Activated naive CD8-positive, alpha-beta T cell treated with anti-CD3 and anti-CD28 coated beads, Interleukin-2, amount 50 U/mL, for 24 hours (primary cell): ENCODE measurements around the gene MAZ.
"Not testable (repeated sequence)": the region's sequence is repeated elsewhere in the genome, so short reads cannot be mapped to it uniquely, and the experiment has no call there.

Source experiments
- ATAC-seq: fragments of 150-1000 bp; cut with Tn5 transposase; one replicate; pipeline ENCODE4 v1.10.0; 2021
- DNase-seq: peaks from one replicate; pipeline ENCODE4 v3.0.0; 2021
- H3K27ac Mint-ChIP-seq: one replicate; pipeline ENCODE4 v1.8.0; 2021; ENCODE audit warnings: mild to moderate bottlenecking, mixed read lengths
- H3K27me3 Mint-ChIP-seq: one replicate; pipeline ENCODE4 v1.8.0; 2021; ENCODE audit warnings: mixed read lengths
- H3K36me3 Mint-ChIP-seq: one replicate; pipeline ENCODE4 v1.8.0; 2021; ENCODE audit warnings: low read depth, mixed read lengths
- H3K4me1 Mint-ChIP-seq: one replicate; pipeline ENCODE4 v1.8.0; 2021; ENCODE audit warnings: mixed read lengths
- H3K4me3 Mint-ChIP-seq: one replicate; pipeline ENCODE4 v1.8.0; 2021; ENCODE audit warnings: mild to moderate bottlenecking, moderate library complexity, mixed read lengths
- H3K9me3 Mint-ChIP-seq: one replicate; pipeline ENCODE4 v1.8.0; 2021; ENCODE audit warnings: mixed read lengths

MAZ gene

DNA sequence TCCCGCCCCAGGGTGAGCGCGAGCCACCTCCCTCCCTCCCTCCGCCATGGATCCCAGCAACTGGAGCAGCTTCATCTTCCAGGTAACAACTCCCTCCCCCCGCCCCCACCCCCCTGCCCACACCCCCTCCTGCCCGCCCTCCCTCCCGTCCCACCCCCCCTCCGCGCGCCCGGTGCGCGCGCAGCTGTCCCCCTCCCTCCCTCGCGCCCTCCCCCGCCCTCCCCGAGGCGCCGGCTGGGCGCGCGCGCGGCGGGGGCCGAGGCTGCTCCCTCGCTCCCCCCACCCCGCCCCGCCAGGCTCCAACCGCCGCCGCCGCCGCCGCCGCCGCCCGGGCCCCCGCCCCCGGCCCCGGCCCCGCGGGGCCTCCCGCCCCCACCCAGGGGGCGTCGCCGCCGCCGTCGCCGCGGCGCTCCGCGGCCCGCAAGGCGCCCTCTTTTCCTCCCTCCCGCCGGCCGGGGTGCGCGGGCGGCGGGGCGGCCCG, at the start of gene MAZ:
Gene MAZ, plus strand, starts transcription at position 431 of the 481 bp plus-strand sequence. CDS start 173 bp downstream, outside the sequence.
- DNase-seq (peak; percentile 80), ATAC-seq (no peak)
- Mint-ChIP-seq H3K9me3 (no peaks in the 10 kb centered on the region), H3K4me1 (peaks cover 50% of the 10 kb centered on the region), H3K27ac (peak within 1 kb of the TSS; percentile 99), H3K4me3 (peak within 1 kb of the TSS; percentile 97), H3K36me3 (peaks cover 58% of the 10 kb centered on the region), H3K27me3 (no peaks in the 10 kb centered on the region)

DNA sequence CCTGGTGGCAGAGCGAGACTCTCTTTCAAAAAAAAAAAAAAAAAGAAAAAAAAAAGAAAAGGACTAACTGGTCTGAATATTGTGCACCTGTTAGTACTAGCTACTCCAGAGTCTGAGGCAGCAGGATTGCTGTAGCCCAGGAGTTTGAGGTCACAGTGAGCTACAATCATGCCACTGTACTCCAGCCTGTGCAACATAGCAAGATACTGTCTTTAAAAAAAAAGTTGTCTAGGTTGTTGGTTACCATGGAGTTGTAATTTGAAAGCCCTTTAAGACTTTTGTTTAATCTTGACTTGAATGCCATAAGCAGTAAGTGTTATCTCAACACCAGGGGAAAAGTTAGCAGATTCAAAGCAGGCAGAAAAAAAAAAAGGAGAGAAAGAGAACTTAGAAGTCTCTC, 49.7 kb upstream of the MAZ start:
- Mint-ChIP-seq H3K27me3 (no peaks in the 10 kb centered on the region), H3K9me3 (no peaks in the 10 kb centered on the region), H3K4me1 (peaks cover 25% of the 10 kb centered on the region), H3K36me3 (no peaks in the 10 kb centered on the region), H3K4me3 (no peak overlapping the region), H3K27ac (no peak overlapping the region)
- ATAC-seq (no peak), DNase-seq (no peak)

DNA sequence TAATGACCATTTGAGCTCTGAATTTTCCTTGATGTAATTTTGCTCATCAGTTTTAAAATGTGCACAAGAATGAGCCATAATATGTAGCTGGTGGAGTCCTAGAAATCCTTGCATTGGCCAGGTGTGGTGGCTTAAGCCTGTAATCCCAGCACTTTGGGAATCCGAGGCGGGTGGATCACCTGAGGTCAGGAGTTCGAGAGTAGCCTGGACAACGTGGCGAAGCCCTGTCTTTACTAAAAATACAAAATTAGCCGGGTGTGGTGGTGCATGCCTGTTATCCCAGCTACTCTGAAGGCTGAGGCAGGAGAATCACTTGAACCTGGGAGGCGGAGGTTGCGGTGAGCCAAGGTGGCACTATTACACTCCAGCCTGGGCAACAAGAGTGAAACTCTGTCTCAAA, 49.2 kb upstream of the MAZ start:
- H3K4me3 Mint-ChIP-seq, H3K9me3 Mint-ChIP-seq, ATAC-seq, H3K36me3 Mint-ChIP-seq, DNase-seq, H3K27ac Mint-ChIP-seq, H3K27me3 Mint-ChIP-seq: not testable (repeated sequence)
- H3K4me1 Mint-ChIP-seq = peaks cover 24% of the 10 kb centered on the region

DNA sequence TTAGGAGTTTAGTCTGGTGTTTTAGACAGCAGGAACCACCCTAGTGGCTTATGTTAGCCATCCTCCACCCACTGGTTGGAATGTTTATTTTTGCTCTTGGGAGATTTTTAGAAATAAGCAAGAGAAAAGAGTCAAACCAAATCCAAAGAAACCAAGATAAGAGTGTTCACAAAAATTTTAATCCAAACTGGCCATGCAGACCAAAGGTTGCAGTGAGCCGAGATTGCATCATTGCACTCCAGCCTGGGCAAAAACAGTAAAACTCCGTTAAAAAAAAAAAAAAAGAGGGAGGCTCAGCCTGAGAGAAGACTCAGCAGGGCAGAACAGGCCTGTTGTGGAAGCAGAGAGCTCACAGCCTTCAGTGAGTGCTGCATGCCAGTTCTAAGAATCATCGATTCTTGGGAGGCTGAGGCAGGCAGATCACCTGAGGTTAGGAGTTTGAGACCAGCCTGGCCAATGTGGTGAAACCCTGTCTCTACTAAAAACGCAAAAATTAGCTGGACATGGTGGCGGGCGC, 48.3 kb upstream of the MAZ start:
- DNase-seq (no peak), ATAC-seq (no peak)
- H3K27me3 Mint-ChIP-seq = no peaks in the 10 kb centered on the region
- H3K36me3 Mint-ChIP-seq = no peaks in the 10 kb centered on the region
- no peak overlapping the region for H3K4me3 Mint-ChIP-seq
- no peak overlapping the region for H3K27ac Mint-ChIP-seq
- peaks cover 24% of the 10 kb centered on the region for H3K4me1 Mint-ChIP-seq
- no peaks in the 10 kb centered on the region for H3K9me3 Mint-ChIP-seq

DNA sequence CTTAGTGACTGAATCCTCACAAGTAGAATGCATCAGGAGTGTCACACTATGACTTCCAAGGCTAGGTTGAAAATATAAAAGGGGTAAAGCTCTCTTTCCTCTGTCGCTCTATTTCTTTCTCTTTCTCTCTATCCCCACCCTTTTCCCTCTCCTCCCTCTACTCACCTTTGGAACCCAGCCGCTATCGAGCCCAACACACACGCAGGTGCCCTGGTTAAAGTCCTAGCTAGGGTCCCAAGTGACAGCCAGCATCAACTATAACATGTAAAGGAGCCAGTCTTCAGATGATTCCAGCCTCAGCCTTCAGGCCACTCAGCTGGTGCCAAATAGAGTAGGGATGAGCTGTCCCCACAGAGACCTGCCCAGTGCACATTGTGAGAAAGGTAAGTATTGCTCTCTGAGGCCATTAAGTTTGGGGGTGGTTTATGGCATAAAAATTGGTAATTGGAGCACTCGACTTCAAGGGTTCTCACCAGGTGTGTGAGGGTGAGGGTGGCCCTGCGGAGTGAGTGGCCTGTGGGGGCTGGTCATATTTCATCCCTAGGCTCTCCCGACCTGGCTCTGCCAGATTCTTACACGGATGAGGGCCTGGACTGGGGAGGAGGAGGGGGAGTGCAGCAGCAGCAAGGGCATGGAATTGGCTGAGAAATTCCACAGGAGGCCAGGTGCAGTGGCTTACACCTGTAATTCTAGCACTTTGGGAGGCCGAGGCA, 45.6 kb upstream of the MAZ start:
- no peaks in the 10 kb centered on the region for H3K36me3 Mint-ChIP-seq
- ATAC-seq (no peak), DNase-seq (no peak)
- no peak overlapping the region for H3K27ac Mint-ChIP-seq
- H3K27me3 Mint-ChIP-seq = no peaks in the 10 kb centered on the region
- H3K4me3 Mint-ChIP-seq = no peak overlapping the region
- peaks cover 12% of the 10 kb centered on the region for H3K4me1 Mint-ChIP-seq
- no peaks in the 10 kb centered on the region for H3K9me3 Mint-ChIP-seq

DNA sequence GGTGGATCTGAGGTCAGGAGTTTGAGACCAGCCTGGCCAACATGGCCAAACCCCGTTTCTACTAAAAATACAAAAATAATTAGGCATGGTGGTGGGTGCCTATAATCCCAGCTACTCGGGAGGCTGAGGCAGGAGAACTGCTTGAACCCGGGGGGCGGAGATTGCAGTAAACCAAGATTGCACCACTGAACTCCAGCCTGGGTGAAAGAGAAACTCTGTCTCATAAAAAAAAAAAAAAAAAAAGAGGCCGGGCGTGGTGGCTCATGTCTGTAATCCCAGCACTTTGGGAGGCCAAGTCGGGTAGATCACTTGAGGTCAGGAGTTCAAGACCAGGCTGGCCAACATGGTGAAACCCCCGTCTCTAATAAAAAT, 45.1 kb upstream of the MAZ start:
- peaks cover 12% of the 10 kb centered on the region for H3K4me1 Mint-ChIP-seq
- H3K36me3 Mint-ChIP-seq, H3K9me3 Mint-ChIP-seq, H3K4me3 Mint-ChIP-seq, H3K27ac Mint-ChIP-seq, ATAC-seq, H3K27me3 Mint-ChIP-seq, DNase-seq: not testable (repeated sequence)

DNA sequence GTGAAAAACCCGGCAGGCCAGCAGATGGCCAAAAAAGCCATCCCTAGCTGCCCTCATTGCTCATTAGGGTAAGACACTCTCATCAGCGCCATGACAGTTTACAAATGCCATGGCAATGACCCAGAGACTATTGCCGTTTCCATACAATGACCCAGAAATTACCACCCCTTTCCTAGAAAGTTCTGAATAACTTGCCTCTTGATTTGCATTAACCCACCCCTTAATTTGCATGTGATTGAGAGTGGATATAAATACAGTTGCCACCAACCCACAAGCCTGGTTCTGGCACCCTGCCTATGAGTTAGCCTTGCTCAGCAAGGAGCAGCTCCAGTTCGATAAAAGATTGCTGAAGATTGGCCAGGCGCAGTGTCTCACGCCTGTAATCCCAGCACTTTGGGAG, 44.4 kb upstream of the MAZ start:
- DNase-seq = no peak
- Mint-ChIP-seq H3K9me3 (no peaks in the 10 kb centered on the region), H3K27ac (no peak overlapping the region), H3K27me3 (no peaks in the 10 kb centered on the region), H3K36me3 (no peaks in the 10 kb centered on the region), H3K4me3 (no peak overlapping the region), H3K4me1 (peaks cover 6% of the 10 kb centered on the region)
- ATAC-seq = no peak

DNA sequence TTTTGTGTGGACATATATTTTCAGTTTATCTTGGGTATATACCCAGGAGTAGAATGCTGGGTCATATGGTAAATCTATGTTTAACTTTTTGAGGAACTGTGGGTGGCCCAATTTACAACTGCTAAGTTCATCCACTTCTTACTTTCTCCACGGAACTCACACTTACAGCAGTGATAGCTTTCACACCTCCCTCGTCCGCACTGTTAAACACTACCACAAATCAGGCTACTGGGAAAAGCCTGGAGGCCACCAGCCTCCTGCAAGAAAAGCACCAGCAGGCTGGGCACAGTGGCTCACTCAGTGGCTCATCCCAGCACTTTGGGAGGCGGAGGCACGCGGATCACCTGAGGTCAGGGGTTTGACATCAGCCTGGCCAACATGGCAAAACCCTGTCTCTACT, 43.0 kb upstream of the MAZ start:
- DNase-seq (no peak), ATAC-seq (no peak)
- H3K4me3 Mint-ChIP-seq = no peak overlapping the region
- no peaks in the 10 kb centered on the region for H3K9me3 Mint-ChIP-seq
- no peak overlapping the region for H3K27ac Mint-ChIP-seq
- no peaks in the 10 kb centered on the region for H3K36me3 Mint-ChIP-seq
- no peaks in the 10 kb centered on the region for H3K27me3 Mint-ChIP-seq
- peaks cover 4% of the 10 kb centered on the region for H3K4me1 Mint-ChIP-seq

DNA sequence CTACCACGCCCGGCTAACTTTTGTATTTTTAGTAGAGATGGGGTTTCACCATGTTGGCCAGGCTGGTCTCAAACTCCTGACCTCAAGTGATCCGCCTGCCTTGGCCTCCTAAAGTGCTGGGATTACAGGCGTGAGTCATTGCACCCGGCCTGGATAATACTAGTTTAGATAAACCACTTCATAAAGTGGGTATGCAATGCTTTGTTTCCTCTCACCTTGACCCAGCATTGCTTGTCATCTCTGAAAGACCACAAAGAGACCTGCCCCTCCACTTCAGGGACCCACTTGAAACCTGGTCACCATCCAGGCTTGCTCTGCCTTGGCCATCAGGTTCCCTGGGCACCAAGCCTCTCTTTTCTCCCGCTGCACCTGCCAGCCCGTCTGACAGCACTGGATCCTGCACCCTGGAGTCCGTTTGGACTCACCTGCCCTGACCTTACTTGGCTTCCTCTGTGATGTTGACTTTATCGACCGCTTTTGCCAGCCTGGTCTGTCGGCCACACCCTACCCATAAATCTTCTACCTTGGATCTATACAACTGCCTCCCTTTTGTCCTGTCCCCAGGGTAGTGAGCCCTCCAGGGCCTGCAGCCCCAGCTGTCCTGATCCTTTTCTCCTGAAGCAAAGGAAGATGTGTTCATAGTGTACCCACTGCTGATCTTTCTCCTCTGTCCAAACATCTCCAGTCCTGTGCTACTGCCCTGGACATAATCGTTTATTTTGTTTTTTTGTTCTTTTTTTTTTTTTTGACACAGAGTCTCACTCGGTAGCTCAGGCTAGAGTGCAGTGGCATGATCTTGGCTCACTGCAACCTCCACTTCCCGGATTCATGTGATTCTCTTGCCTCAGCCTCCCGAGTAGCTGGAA, 40.9 kb upstream of the MAZ start:
- no peak for DNase-seq
- H3K27me3 Mint-ChIP-seq = no peaks in the 10 kb centered on the region
- no peak overlapping the region for H3K4me3 Mint-ChIP-seq
- no peaks in the 10 kb centered on the region for H3K9me3 Mint-ChIP-seq
- peaks cover 3% of the 10 kb centered on the region for H3K4me1 Mint-ChIP-seq
- no peaks in the 10 kb centered on the region for H3K36me3 Mint-ChIP-seq
- no peak overlapping the region for H3K27ac Mint-ChIP-seq
- no peak for ATAC-seq

DNA sequence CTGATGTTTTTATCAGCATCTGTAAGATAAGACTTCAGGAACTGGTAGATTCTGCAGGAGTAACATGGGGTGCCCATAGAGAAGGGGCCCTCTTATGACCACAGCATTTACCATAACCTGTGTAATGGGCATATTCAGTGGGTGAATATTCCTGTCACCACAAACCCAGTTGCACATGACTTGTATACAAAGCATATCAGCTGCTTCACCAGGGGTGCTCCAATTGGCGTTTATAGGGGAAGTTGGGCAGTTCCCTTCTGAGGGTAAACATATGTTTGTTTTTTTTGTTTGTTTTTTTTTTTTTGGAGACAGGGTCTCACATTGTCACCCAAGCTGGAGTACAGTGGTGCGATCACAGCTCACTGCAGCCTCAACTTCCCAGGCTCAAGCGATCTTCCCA, 39.8 kb upstream of the MAZ start:
- no peak overlapping the region for H3K4me3 Mint-ChIP-seq
- ATAC-seq (no peak), DNase-seq (no peak)
- no peak overlapping the region for H3K27ac Mint-ChIP-seq
- no peaks in the 10 kb centered on the region for H3K9me3 Mint-ChIP-seq
- no peaks in the 10 kb centered on the region for H3K36me3 Mint-ChIP-seq
- no peaks in the 10 kb centered on the region for H3K27me3 Mint-ChIP-seq
- peaks cover 4% of the 10 kb centered on the region for H3K4me1 Mint-ChIP-seq

DNA sequence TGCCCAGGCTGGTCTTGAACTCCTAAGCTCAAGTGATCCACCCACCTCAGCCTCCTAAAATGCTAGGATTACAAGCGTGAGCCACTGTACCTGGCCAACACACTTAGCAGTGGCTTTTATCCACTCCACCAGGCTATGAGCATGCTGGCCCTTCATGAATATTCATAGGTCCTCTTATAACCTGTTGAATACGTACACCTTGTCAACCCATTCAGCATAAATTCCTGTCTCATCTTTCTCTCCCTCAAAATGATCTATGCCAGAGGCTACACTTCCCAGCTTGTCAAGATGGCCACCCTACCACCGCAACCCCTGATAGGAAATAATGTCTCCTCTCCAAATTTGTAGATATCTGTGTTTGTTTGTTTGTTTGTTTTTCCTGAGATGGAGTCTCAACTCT, 39.3 kb upstream of the MAZ start:
- Mint-ChIP-seq H3K4me3 (no peak overlapping the region), H3K9me3 (no peaks in the 10 kb centered on the region), H3K36me3 (no peaks in the 10 kb centered on the region), H3K27ac (no peak overlapping the region), H3K4me1 (peaks cover 4% of the 10 kb centered on the region), H3K27me3 (no peaks in the 10 kb centered on the region)
- DNase-seq (no peak), ATAC-seq (no peak)

DNA sequence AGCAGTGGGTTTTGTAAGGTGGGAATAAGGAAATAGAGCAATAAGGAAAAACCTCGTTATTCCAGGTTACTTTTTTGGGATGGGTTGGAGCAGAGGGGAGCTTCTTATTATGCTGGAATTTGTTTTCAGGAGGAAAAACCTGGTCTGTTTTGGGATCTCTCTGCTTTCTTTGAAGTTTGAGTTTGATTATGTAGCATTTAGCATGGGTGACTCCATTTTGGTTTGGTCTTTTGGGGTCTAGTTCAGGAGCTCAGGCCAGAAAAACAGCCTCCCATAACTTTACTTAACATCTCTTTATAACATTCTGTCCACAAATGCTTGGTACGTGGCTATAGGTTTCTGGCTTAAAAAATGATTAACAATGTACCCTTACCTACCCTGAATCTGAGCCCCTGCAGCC, 36.8 kb upstream of the MAZ start:
- ATAC-seq = no peak
- H3K27me3 Mint-ChIP-seq = no peaks in the 10 kb centered on the region

DNA sequence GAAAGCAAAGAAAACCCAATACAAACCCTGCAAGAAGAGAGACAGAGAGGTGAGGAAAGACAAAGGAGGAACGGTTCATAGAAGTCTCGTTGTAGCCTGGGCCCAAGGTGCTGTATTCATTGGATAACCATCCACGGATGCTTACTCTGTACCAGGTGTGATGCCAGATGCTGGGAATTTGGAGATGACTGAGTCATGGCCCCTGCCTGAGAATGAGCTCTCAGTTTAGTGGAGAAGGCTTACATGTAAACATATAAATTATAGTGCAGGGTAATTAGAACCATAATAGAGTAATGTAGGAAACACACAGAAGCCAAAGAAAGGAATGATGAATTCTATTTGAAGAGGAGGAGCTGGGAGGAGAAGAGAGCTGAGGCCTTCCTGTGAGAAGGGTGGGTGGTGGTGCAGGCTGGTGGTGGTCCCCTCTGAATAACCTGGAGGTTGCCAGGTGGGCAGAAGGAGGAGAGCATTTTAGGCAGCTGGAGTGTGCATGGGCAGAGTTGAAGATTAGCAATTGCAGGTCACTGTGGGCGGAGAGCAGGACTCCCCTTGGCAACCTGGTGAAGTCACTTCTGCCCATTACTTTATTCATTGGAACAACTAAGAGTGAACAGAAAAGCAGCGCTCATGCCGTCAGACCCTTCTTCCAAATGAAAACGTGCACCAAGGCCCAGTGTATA, 35.9 kb upstream of the MAZ start:
- Mint-ChIP-seq H3K27me3 (no peaks in the 10 kb centered on the region), H3K27ac (no peak overlapping the region), H3K36me3 (no peaks in the 10 kb centered on the region), H3K9me3 (no peaks in the 10 kb centered on the region), H3K4me1 (peaks cover 4% of the 10 kb centered on the region), H3K4me3 (no peak overlapping the region)
- DNase-seq (no peak), ATAC-seq (no peak)

More for the DNA sequence above, 36.8 kb upstream of the MAZ start:
- H3K27ac Mint-ChIP-seq = no peak overlapping the region
- DNase-seq = no peak
- peaks cover 4% of the 10 kb centered on the region for H3K4me1 Mint-ChIP-seq
- H3K36me3 Mint-ChIP-seq = no peaks in the 10 kb centered on the region
- no peak overlapping the region for H3K4me3 Mint-ChIP-seq
- H3K9me3 Mint-ChIP-seq = no peaks in the 10 kb centered on the region

DNA sequence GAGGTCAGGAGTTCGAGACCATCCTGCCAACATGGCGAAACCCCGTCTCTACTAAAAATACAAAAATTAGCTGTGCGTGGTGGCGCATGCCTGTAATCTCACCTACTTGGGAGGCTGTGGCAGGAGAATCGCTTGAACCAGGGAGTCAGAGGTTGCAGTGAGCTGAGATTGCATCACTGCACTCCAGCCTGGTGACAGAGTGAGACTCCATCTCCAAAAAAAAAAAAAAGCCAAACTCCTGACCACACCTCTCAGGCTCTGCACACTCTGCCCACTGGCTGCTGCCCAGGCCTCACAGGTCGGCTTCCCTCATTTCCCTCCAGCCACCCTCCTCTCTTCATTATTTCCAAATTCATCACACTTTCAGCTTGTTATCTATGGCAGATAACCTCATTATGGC, 34.0 kb upstream of the MAZ start:
- H3K9me3 Mint-ChIP-seq, H3K36me3 Mint-ChIP-seq, H3K4me3 Mint-ChIP-seq, H3K27me3 Mint-ChIP-seq, H3K27ac Mint-ChIP-seq, ATAC-seq, DNase-seq, H3K4me1 Mint-ChIP-seq: not testable (repeated sequence)
